Epithelial cell of esophagus (primary cell): ENCODE results near the gene EFCAB13.

Experiments
- DNase-seq: peaks from one replicate; pipeline ENCODE4 v3.0.0; 2010; ENCODE audit warnings: low read depth
- H3K4me3 ChIP-seq: 2 replicates; pipeline ENCODE4 v1.5.1; 2011; ENCODE audit warnings: mild to moderate bottlenecking, low read length, control low read depth
- TF ChIP-seq, protein P1 (sequence below): IDR thresholded peaks from 2 replicates; pipeline ENCODE4 v1.5.1; 2011; ENCODE audit warnings: low read depth, mild to moderate bottlenecking, low read length, control low read depth, inconsistent platforms; ENCODE audit not compliant: insufficient read depth; ENCODE audit errors: missing control alignments

EFCAB13 gene, protein sequence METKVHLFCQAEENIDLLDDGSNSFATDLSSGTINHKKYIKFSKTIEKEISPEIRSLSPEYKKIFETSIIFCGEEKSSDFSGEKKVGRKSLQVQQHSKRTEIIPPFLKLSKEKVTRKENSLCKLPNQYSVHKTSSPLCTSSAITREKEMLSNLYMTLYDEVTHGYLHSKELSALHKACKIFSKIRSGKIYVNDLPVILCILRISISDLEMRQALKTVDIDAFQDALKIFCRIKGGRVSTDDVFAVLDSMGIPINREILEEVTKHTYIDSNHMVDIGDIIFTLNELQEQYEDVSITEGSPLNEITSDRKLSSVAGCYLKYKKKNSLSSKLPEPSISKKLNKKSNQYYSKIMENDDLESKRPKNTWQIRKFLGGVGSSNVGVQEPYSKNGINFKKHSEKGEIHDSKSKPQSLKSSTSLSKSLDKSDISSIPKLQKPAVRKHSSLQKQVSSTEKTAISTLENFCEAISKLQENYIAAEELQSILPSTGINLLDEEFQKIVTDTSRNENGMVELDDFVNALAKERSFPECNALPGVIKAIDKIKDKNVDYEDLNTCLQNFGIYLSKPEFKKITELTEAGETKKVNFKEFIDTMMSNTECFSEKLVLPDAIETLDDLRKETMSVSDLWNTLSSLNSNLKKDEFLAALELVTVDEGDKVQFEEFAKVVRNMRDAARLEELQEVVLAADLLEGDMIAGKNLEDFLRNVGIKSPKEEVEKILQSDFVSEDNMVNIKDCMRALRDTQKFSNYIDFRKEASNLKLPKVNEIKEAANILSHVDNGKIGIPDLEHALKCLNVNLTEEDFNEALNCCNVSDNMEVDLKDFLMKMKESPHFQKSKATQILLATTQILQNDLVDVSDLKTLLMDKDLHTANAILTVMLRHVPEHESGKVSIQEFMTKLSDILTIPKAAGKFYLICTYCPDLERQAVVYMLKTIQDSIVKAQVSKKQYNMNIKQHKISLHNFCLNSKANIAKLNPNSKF

DNA sequence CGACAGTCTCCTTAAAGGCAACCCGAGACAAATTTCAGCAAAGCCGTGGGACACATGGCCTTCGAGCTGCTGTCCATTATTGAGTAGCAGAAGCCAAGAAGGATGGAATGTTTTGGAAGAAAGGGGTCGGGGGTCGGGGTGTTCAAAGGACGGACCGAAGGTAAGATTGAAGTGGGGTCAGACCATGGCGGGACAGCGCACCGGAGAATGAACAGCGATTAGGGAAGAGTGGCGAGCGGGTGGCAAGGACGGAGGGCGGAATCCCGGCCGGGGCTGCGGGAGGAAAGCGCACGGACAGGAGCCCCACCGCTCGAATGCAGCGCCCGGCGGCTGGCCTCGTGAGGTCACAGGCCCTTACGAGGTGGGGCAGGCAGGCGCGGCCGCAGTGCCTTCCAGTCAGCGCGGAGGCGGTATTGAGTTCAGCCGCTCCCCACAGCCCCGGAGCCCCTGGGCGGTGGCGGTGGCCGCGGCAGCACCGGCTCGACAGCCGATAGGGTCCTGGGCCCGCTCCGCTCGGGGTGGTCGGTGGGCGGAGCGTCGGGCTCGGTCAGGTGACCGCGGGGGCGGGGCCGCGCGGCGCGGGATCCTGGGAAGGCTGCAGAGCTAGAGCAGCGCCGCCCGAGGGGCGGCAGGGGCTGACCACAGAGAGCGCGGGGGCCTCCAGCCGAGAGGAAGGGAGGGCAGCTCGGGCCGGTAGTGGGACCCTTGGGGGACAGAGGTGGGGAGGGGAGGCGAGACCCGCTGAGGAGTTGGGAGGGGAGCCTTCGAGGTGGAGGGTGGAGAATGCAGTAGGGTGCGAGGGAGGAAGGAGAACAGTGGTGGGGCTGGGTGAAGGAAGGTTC is at the start of gene EFCAB13:
Gene EFCAB13 (plus strand): TSS at position 574 of the 842 bp plus-strand sequence. CDS start 4,399 bp downstream, outside the sequence.
- DNase-seq = peak; percentile 71
- peak within 1 kb of the TSS; percentile 76 for H3K4me3 ChIP-seq
- TF ChIP-seq, protein P1, sequence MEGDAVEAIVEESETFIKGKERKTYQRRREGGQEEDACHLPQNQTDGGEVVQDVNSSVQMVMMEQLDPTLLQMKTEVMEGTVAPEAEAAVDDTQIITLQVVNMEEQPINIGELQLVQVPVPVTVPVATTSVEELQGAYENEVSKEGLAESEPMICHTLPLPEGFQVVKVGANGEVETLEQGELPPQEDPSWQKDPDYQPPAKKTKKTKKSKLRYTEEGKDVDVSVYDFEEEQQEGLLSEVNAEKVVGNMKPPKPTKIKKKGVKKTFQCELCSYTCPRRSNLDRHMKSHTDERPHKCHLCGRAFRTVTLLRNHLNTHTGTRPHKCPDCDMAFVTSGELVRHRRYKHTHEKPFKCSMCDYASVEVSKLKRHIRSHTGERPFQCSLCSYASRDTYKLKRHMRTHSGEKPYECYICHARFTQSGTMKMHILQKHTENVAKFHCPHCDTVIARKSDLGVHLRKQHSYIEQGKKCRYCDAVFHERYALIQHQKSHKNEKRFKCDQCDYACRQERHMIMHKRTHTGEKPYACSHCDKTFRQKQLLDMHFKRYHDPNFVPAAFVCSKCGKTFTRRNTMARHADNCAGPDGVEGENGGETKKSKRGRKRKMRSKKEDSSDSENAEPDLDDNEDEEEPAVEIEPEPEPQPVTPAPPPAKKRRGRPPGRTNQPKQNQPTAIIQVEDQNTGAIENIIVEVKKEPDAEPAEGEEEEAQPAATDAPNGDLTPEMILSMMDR = no peak

DNA sequence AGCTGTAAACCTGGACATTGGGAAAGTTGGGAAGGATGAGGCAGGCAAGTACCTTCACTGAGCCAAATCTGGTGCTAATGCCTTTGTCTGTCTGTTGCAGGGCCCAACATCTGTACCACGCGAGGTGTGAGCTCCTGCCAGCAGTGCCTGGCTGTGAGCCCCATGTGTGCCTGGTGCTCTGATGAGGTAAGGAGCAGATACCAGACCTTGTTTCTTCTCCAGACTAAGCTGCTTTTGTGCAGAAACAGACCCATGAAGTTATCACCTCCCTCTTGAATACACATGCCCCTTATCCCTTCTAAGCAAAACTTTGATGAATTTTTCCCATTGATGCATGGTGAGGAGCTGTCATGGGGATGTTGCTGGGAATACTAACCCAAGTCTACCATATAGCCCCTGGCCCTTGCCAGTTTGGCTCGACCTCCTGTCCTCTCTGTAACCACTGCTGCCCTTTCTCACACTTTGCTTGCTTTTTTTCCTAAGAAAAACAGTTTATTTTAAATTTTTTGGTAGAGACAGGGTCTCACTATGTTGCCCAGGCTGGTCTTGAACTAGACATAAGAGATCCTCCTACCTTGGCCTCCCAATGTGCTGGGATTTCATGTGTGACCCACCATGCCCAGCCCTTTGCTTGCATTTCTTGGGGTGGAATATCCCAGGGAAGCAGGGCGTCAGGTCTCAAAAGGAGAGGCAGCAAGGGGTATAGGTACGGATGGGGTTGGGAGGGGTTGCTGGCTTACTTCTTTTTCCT is 49.3 kb upstream of the EFCAB13 start:
- DNase-seq = no peak
- TF ChIP-seq, protein P1 = no peak

DNA sequence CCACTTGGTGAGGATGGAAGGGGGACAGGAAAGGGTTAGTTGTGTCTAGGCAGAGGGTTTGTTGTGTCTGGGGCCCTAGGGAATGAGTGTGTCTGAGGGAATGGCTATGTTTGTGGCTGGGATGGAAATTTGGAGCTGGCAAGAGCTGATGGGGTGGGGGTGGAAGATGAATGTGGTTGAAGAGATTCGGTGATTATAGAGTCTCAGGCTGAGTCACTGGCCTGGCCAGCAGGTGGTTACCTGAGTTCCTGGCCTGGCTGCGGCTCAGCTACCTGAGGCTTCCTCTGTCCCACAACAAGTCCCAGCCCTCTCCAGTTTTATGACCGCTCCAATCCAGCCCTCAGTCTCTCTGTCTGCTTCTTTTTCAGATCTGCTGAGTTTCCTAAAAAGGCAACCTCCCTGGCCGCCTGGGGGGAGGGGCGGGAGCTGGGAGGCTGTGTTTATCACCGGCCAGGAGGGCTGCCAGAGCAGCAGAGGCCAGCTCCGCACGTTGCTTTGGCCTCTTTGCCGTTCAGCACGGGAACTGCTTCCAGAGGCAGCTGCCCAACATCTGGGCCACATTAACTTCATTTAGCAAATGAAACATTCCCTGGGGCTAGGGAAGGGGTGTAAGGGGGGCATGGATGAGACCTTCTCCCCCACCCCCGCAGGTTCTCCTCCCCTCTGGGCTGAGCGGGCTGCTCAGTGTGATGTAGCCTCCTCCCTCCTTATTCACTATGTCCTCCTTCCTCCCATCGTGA is 48.3 kb upstream of the EFCAB13 start:
- no peak overlapping the region for H3K4me3 ChIP-seq
- TF ChIP-seq, protein P1 = no peak
- peak; percentile 37 for DNase-seq

More for the DNA sequence above, 49.3 kb upstream of the EFCAB13 start:
- no peak overlapping the region for H3K4me3 ChIP-seq

DNA sequence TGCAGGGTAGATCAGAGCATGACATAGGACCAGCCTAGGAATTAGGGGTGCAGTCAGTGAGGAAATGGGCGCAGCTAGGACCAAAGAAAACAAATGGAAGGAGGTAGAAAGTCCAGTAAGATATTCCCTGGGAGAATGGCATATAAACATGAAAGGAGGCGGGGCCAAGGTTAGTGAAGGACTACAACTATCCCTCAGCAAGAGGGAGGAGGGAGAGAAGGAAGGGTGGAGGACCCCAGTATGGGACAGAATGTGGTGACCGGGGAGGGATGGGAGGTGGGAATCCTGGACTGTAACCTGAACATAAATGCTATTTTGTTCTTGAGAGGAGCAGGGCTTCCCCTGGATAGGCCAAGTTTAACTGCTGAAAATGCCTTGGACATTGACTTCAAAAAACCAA is 47.3 kb upstream of the EFCAB13 start:
- TF ChIP-seq, protein P1 = no peak
- no peak for DNase-seq
- no peak overlapping the region for H3K4me3 ChIP-seq

DNA sequence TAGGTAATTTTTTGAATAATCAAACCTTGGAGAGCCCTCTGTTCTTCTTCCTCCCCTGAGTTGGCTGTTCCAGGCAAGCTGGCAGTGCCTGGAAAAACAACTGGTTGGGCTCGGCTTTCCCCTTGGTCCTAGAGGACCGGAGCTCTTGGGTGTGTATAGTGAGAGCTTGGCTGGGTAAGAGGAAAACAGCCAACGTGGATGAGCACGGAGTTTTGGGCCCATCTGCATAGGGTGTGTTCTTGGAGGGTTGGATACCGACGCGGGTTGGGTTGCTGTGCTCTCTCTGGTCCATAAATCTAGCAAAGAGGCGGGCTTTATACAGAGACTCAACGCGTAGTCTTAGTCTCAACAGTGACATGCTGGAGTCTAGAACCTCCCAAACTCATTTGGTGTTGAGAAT is 46.9 kb upstream of the EFCAB13 start:
- no peak overlapping the region for H3K4me3 ChIP-seq
- TF ChIP-seq, protein P1 = no peak
- DNase-seq = peak; percentile 66
